ENCODE results near the gene GRM5.

DNA sequence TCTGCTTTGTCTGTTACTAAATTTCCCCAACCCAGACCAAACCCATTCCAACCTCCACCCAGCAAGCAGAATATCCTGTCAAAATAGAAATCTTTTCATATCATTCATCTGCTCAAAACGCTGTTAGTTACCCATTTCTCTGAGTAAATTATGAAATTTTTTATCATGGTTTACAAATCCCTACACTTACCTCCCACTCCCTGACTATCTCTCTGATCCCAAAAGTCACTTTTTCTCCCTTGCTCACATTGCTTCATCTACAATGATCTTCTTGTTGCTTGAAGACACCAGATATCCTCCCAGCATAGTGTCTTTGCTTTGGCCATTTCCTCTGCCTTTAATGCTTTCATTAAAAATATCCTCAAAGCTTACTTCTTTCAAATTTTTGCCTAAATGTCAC lies 532.8 kb downstream of the GRM5 start:
- TF ChIP-seq, protein P1, sequence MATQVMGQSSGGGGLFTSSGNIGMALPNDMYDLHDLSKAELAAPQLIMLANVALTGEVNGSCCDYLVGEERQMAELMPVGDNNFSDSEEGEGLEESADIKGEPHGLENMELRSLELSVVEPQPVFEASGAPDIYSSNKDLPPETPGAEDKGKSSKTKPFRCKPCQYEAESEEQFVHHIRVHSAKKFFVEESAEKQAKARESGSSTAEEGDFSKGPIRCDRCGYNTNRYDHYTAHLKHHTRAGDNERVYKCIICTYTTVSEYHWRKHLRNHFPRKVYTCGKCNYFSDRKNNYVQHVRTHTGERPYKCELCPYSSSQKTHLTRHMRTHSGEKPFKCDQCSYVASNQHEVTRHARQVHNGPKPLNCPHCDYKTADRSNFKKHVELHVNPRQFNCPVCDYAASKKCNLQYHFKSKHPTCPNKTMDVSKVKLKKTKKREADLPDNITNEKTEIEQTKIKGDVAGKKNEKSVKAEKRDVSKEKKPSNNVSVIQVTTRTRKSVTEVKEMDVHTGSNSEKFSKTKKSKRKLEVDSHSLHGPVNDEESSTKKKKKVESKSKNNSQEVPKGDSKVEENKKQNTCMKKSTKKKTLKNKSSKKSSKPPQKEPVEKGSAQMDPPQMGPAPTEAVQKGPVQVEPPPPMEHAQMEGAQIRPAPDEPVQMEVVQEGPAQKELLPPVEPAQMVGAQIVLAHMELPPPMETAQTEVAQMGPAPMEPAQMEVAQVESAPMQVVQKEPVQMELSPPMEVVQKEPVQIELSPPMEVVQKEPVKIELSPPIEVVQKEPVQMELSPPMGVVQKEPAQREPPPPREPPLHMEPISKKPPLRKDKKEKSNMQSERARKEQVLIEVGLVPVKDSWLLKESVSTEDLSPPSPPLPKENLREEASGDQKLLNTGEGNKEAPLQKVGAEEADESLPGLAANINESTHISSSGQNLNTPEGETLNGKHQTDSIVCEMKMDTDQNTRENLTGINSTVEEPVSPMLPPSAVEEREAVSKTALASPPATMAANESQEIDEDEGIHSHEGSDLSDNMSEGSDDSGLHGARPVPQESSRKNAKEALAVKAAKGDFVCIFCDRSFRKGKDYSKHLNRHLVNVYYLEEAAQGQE (IDR thresholded peaks at IDR 0.05; ENCODE audit: insufficient read depth in 1 of 2, low read depth in 2 of 2, low read length in 2 of 2) = no peak
- no peak for TF ChIP-seq FOXP2 (optimal IDR thresholded peaks at IDR 0.05; ENCODE audit: borderline replicate concordance, extremely low read depth, extremely low read length, insufficient read depth)
